Measurements from ENCODE around the gene IFT80. TPM values are rescaled to one million over a fixed set of nuclear protein-coding genes. Genes with fewer than 3 reads are reported as not detected.
A peak's percentile ranks its signal among the peaks of the same experiment; 100 is the strongest.

IFT80 gene
- total and polyA plus RNA-seq, 9 of the 15 experiments (the other 6 are each of a cell fraction or from before 2014, with no cell fraction given), result 6.7 to 21.1 (median 16.4) TPM

- TF ChIP-seq JUND (IDR thresholded peaks at IDR 0.05; ENCODE audit: borderline replicate concordance, low read depth, low read length) (peak; percentile 44), JUND (tag; IDR thresholded peaks at IDR 0.05; ENCODE audit: borderline replicate concordance, low read depth, low read length) (0 out of 3 replicates have a peak, but pooled peaks have one; percentile 24), GTF2B (IDR thresholded peaks at IDR 0.05; ENCODE audit: extremely low read depth, insufficient read length) (no peak), RBFOX2 (IDR thresholded peaks at IDR 0.05; ENCODE audit: low read depth, low read length) (peak; percentile 92), KAT8 (IDR thresholded peaks at IDR 0.05; ENCODE audit: low read depth) (no peak), ZNF398 (CRISPR knock-in tag; IDR thresholded peaks at IDR 0.05) (no peak), CHAMP1 (IDR thresholded peaks at IDR 0.05) (peak; percentile 87), ZNF780A (CRISPR knock-in tag; IDR thresholded peaks at IDR 0.05) (no peak), ZNF76 (CRISPR knock-in tag; IDR thresholded peaks at IDR 0.05; ENCODE audit: borderline replicate concordance) (no peak), ZFP30 (CRISPR knock-in tag; IDR thresholded peaks at IDR 0.05; ENCODE audit: borderline replicate concordance) (no peak), RBBP5 (IDR thresholded peaks at IDR 0.05; ENCODE audit: borderline replicate concordance, insufficient read depth, low read length, poor library complexity, severe bottlenecking) (peak; percentile 87), XRCC5 (IDR thresholded peaks at IDR 0.05; ENCODE audit: low read depth, low read length) (no peak), C11orf30 (IDR thresholded peaks at IDR 0.05; ENCODE audit: low read depth) (peak; percentile 53), MBD2 (IDR thresholded peaks at IDR 0.05; ENCODE audit: borderline replicate concordance, low read depth) (peak; percentile 58; the same call in 1 of the 2 replicates), ZBTB7A (IDR thresholded peaks at IDR 0.05; ENCODE audit: borderline replicate concordance, control insufficient read depth, low read depth, low read length) (peak; percentile 31; the same call in 1 of the 2 replicates), ZNF197 (CRISPR knock-in tag; IDR thresholded peaks at IDR 0.05; ENCODE audit: low read depth) (no peak), THRB (CRISPR knock-in tag; conservative IDR thresholded peaks at IDR 0.05) (no peak), SMARCC2 (IDR thresholded peaks at IDR 0.05; ENCODE audit: low read depth) (0 out of 2 replicates have a peak, but pooled peaks have one; percentile 49), ASH1L (IDR thresholded peaks at IDR 0.05; ENCODE audit: borderline replicate concordance, low read depth, partially characterized antibody) (peak; percentile 24), CBX2 (IDR thresholded peaks at IDR 0.05; ENCODE audit: insufficient read depth, low read length, poor library complexity, severe bottlenecking) (no peak)
Measured at GRCh38 chr3:160399125-160400029, at the start of gene IFT80, which contains the start of gene SMC4 (continued).

Measured in K562 (cell line).